SK-N-SH treated with all-trans-retinoic acid at 6 μM for 48 hours (cell line): ENCODE data around the gene MRPL11.

Experiments
- BACH2 ChIP-seq: fragments of 250-450 bp; sonication (Bioruptor Pico); IDR thresholded peaks from 2 replicates; pipeline ENCODE4 v1.9.0; 2021; ENCODE audit warnings: mild to moderate bottlenecking, borderline replicate concordance
- CREB5 ChIP-seq: fragments of 250-450 bp; sonication (Bioruptor Pico); IDR thresholded peaks from 2 replicates; pipeline ENCODE4 v1.5.1; 2020; ENCODE audit warnings: low read depth, mild to moderate bottlenecking, moderate library complexity
- GLIS3 ChIP-seq: fragments of 250-450 bp; sonication (Bioruptor Pico); IDR thresholded peaks from 2 replicates; pipeline ENCODE4 v1.5.0; 2020; ENCODE audit warnings: mild to moderate bottlenecking, moderate library complexity
- OSR1 ChIP-seq: fragments of 250-450 bp; sonication (Bioruptor Pico); IDR thresholded peaks from 2 replicates; pipeline ENCODE4 v1.8.0; 2022; ENCODE audit warnings: moderate library complexity, mild to moderate bottlenecking, inconsistent platforms
- SNAI2 ChIP-seq: fragments of 250-450 bp; sonication (Bioruptor Pico); IDR thresholded peaks from 2 replicates; pipeline ENCODE4 v1.5.0; 2020; ENCODE audit warnings: mild to moderate bottlenecking, moderate library complexity
- ZC3H10 ChIP-seq: fragments of 250-450 bp; sonication (Bioruptor Pico); IDR thresholded peaks from 2 replicates; pipeline ENCODE4 v1.5.1; 2021; ENCODE audit warnings: mild to moderate bottlenecking, moderate library complexity
- ZFP30 ChIP-seq: fragments of 450-650 bp; formaldehyde crosslinking; IDR thresholded peaks from 2 replicates; pipeline ENCODE4 v1.5.0; 2022; ENCODE audit warnings: mild to moderate bottlenecking, moderate library complexity
- ZNF70 ChIP-seq: fragments of 450-650 bp; formaldehyde crosslinking; IDR thresholded peaks from 2 replicates; pipeline ENCODE4 v1.5.0; 2020; ENCODE audit warnings: mild to moderate bottlenecking, moderate library complexity
- ZNF8 ChIP-seq: fragments of 450-650 bp; formaldehyde crosslinking; IDR thresholded peaks from 2 replicates; pipeline ENCODE4 v1.5.0; 2020; ENCODE audit warnings: mild to moderate bottlenecking, moderate library complexity
- TF ChIP-seq, protein P1 (sequence below): fragments of 250-450 bp; sonication (Bioruptor Pico); IDR thresholded peaks from 2 replicates; pipeline ENCODE4 v1.8.0; 2020; ENCODE audit warnings: mild to moderate bottlenecking, moderate library complexity, borderline replicate concordance

DNA sequence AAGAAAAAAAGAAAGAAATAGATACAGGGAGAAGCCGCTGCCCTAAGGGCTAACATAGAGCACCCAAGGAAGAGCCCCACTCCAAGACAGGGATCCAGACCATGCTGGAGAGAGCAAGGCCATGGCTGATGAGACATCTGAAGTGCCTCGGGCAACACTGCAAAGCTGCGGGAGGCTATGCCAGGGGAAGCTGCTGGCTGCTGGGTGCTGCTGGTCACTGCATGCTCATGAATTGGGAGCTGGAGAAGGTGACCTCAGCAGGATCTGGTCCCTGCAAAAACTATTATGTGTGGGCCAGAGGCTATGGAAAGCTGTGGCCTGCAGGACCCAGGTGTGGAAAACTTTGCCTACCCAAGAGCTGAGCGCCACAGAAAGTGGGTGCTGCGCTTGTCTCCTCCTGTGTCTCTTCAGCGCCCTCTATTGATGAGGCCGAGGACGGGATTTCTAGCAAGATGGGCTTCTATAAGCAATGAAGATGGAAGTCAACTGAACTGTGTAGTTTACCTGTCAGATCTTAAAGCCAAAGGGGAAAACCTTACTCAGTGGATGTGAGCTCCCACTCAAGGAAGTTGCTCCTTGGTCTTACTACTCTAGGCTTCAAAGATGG is 49.8 kb downstream of the MRPL11 start:
- TF ChIP-seq ZNF70 (no peak), SNAI2 (CRISPR knock-in tag) (no peak), ZC3H10 (CRISPR knock-in tag) (no peak), CREB5 (no peak), ZNF8 (CRISPR knock-in tag) (no peak), OSR1 (CRISPR knock-in tag) (no peak), BACH2 (CRISPR knock-in tag) (no peak), ZFP30 (CRISPR knock-in tag) (no peak), GLIS3 (no peak)
- TF ChIP-seq, protein P1, sequence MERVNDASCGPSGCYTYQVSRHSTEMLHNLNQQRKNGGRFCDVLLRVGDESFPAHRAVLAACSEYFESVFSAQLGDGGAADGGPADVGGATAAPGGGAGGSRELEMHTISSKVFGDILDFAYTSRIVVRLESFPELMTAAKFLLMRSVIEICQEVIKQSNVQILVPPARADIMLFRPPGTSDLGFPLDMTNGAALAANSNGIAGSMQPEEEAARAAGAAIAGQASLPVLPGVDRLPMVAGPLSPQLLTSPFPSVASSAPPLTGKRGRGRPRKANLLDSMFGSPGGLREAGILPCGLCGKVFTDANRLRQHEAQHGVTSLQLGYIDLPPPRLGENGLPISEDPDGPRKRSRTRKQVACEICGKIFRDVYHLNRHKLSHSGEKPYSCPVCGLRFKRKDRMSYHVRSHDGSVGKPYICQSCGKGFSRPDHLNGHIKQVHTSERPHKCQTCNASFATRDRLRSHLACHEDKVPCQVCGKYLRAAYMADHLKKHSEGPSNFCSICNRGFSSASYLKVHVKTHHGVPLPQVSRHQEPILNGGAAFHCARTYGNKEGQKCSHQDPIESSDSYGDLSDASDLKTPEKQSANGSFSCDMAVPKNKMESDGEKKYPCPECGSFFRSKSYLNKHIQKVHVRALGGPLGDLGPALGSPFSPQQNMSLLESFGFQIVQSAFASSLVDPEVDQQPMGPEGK (CRISPR knock-in tag): no peak
